ENCODE data around the gene CCDC17. TPM values are rescaled to one million over a fixed set of nuclear protein-coding genes. Genes with fewer than 3 reads are reported as not detected.

CCDC17 gene
- total RNA-seq, 1 experiment from 2014 or later, result 1.6 TPM

GRCh38 chr1:45635211-45635610 is 11.4 kb upstream of the CCDC17 start:
- Histone ChIP-seq H3K27me3 (ENCODE audit: low read length) (no peaks in the 10 kb centered on the region), H3K4me1 (ENCODE audit: low read length) (no peaks in the 10 kb centered on the region), H3K9me3 (ENCODE audit: low read length) (no peaks in the 10 kb centered on the region), H3K9me2 (replicated peaks; ENCODE audit: insufficient read depth, low read length) (no peaks in the 10 kb centered on the region), H3K4me3 (ENCODE audit: low read length) (no peak overlapping the region), H3K27ac (ENCODE audit: low read length) (no peak overlapping the region), H3K4me2 (ENCODE audit: low read depth, low read length, poor library complexity, severe bottlenecking) (no peak overlapping the region), H4K20me1 (ENCODE audit: insufficient read depth, low read depth, low read length) (peaks cover 8% of the 10 kb centered on the region; the same call in 1 of the 2 replicates), H2AFZ (ENCODE audit: low read length) (no peak overlapping the region), H3K9ac (ENCODE audit: low read length) (no peak overlapping the region), H3K36me3 (ENCODE audit: insufficient read depth, low read length) (peaks cover 82% of the 10 kb centered on the region), H3K79me2 (ENCODE audit: low read length) (peaks cover 21% of the 10 kb centered on the region; the same call in 1 of the 2 replicates)
- no peak for DNase-seq

DNA sequence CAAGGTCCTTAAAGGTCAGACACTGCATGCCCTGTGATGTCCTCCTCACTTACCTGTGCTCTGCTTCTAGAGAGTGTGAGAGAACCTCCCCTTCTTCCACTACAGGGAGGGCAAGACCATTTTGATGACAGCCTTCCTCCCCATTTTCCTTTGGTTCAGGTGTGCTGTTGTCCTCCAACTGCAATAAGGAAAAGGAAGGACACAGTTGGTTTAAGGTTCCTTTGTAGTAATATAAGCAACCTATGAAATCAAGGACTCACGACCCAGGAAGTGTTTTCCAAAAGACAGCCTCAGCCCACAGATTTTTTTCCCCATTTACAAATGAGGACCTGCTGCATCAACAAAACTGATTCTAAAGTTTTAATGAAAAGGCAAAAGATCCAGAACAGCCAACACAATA is 6.6 kb upstream of the CCDC17 start:
- Histone ChIP-seq H3K9me2 (replicated peaks; ENCODE audit: insufficient read depth, low read length) (no peaks in the 10 kb centered on the region), H2AFZ (ENCODE audit: low read length) (no peak overlapping the region), H3K79me2 (ENCODE audit: low read length) (peaks cover 13% of the 10 kb centered on the region; the same call in 1 of the 2 replicates), H3K4me3 (ENCODE audit: low read length) (no peak overlapping the region), H3K27me3 (ENCODE audit: low read length) (no peaks in the 10 kb centered on the region), H3K4me2 (ENCODE audit: low read depth, low read length, poor library complexity, severe bottlenecking) (no peak overlapping the region), H3K4me1 (ENCODE audit: low read length) (no peaks in the 10 kb centered on the region), H3K9ac (ENCODE audit: low read length) (no peak overlapping the region), H3K9me3 (ENCODE audit: low read length) (no peaks in the 10 kb centered on the region), H3K27ac (ENCODE audit: low read length) (no peak overlapping the region), H3K36me3 (ENCODE audit: insufficient read depth, low read length) (peaks cover 71% of the 10 kb centered on the region), H4K20me1 (ENCODE audit: insufficient read depth, low read depth, low read length) (peaks cover 8% of the 10 kb centered on the region; the same call in 1 of the 2 replicates)
- DNase-seq, result no peak

- H3K9me2 ChIP-seq (replicated peaks; ENCODE audit: insufficient read depth, low read length), result no peaks in the 10 kb centered on the region
- H3K4me3 ChIP-seq (ENCODE audit: low read length), result no peak overlapping the region
- no peaks in the 10 kb centered on the region for H3K9me3 ChIP-seq (ENCODE audit: low read length)
- H3K27me3 ChIP-seq (ENCODE audit: low read length), result no peaks in the 10 kb centered on the region
- H3K27ac ChIP-seq (ENCODE audit: low read length), result no peak overlapping the region
- no peak overlapping the region for H3K9ac ChIP-seq (ENCODE audit: low read length)
- no peak for DNase-seq
- no peak overlapping the region for H2AFZ ChIP-seq (ENCODE audit: low read length)
- peaks cover 58% of the 10 kb centered on the region for H3K36me3 ChIP-seq (ENCODE audit: insufficient read depth, low read length)
- H3K79me2 ChIP-seq (ENCODE audit: low read length), result 0 out of 2 replicates have a peak, but pooled peaks cover 7% of the 10 kb centered on the region
- H4K20me1 ChIP-seq (ENCODE audit: insufficient read depth, low read depth, low read length), result peaks cover 8% of the 10 kb centered on the region; the same call in 1 of the 2 replicates
- no peaks in the 10 kb centered on the region for H3K4me1 ChIP-seq (ENCODE audit: low read length)
- no peak overlapping the region for H3K4me2 ChIP-seq (ENCODE audit: low read depth, low read length, poor library complexity, severe bottlenecking)
These were observed 5.2 kb upstream of the CCDC17 start for GRCh38 chr1:45629035-45629434.

GRCh38 chr1:45622524-45623394 is 1.1 kb downstream of the CCDC17 start:
- H3K36me3 ChIP-seq (ENCODE audit: insufficient read depth, low read length), result peaks cover 15% of the 10 kb centered on the region; the same call in 1 of the 2 replicates
- no peaks in the 10 kb centered on the region for H3K27me3 ChIP-seq (ENCODE audit: low read length)
- no peaks in the 10 kb centered on the region for H3K9me3 ChIP-seq (ENCODE audit: low read length)
- no peak overlapping the region for H3K9ac ChIP-seq (ENCODE audit: low read length)
- H3K27ac ChIP-seq (ENCODE audit: low read length), result no peak overlapping the region
- no peak overlapping the region for H2AFZ ChIP-seq (ENCODE audit: low read length)
- H4K20me1 ChIP-seq (ENCODE audit: insufficient read depth, low read depth, low read length), result 0 out of 2 replicates have a peak, but pooled peaks cover 3% of the 10 kb centered on the region
- no peak overlapping the region for H3K4me2 ChIP-seq (ENCODE audit: low read depth, low read length, poor library complexity, severe bottlenecking)
- no peak overlapping the region for H3K4me3 ChIP-seq (ENCODE audit: low read length)
- peaks cover under 1% of the 10 kb centered on the region; the same call in 1 of the 2 replicates for H3K79me2 ChIP-seq (ENCODE audit: low read length)
- no peak for DNase-seq
- no peaks in the 10 kb centered on the region for H3K9me2 ChIP-seq (replicated peaks; ENCODE audit: insufficient read depth, low read length)
- H3K4me1 ChIP-seq (ENCODE audit: low read length), result no peaks in the 10 kb centered on the region

- peaks cover 15% of the 10 kb centered on the region for H3K36me3 ChIP-seq (ENCODE audit: insufficient read depth, low read length)
- H3K4me1 ChIP-seq (ENCODE audit: low read length), result no peaks in the 10 kb centered on the region
- H4K20me1 ChIP-seq (ENCODE audit: insufficient read depth, low read depth, low read length), result peaks cover 8% of the 10 kb centered on the region
- no peak overlapping the region for H3K9ac ChIP-seq (ENCODE audit: low read length)
- H3K79me2 ChIP-seq (ENCODE audit: low read length), result no peaks in the 10 kb centered on the region; the same call in 1 of the 2 replicates
- H3K9me3 ChIP-seq (ENCODE audit: low read length), result no peaks in the 10 kb centered on the region
- H3K4me3 ChIP-seq (ENCODE audit: low read length), result no peak overlapping the region
- no peak overlapping the region for H3K27ac ChIP-seq (ENCODE audit: low read length)
- no peak for DNase-seq
- no peaks in the 10 kb centered on the region for H3K27me3 ChIP-seq (ENCODE audit: low read length)
- H2AFZ ChIP-seq (ENCODE audit: low read length), result no peak overlapping the region
- no peaks in the 10 kb centered on the region for H3K9me2 ChIP-seq (replicated peaks; ENCODE audit: insufficient read depth, low read length)
- H3K4me2 ChIP-seq (ENCODE audit: low read depth, low read length, poor library complexity, severe bottlenecking), result no peak overlapping the region
These were observed 1.8 kb downstream of the CCDC17 start for GRCh38 chr1:45621895-45622523.

DNA sequence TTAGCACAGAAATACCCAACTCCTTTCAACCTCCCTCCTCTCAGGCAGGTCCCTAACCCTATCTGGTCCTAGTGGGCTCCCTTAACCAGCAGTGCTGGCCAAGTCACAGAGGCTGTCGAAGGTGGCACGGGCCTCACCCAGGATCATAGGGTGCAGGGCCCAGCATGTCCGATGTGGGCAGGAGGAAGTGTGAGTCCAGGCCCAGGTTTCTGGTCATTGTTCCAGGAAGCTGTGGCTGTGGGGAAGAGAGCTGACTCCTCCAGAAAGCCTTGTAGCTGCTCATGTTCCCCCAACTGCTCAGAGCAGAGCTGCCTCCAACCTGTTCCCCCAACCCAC is 2.4 kb downstream of the CCDC17 start:
- H3K4me3 ChIP-seq (ENCODE audit: low read length), result no peak overlapping the region
- H3K79me2 ChIP-seq (ENCODE audit: low read length), result peaks cover 2% of the 10 kb centered on the region; the same call in 1 of the 2 replicates
- peaks cover 13% of the 10 kb centered on the region for H4K20me1 ChIP-seq (ENCODE audit: insufficient read depth, low read depth, low read length)
- DNase-seq, result no peak
- no peak overlapping the region for H2AFZ ChIP-seq (ENCODE audit: low read length)
- peaks cover 2% of the 10 kb centered on the region for H3K4me1 ChIP-seq (ENCODE audit: low read length)
- H3K27me3 ChIP-seq (ENCODE audit: low read length), result no peaks in the 10 kb centered on the region
- H3K9me3 ChIP-seq (ENCODE audit: low read length), result no peaks in the 10 kb centered on the region
- no peaks in the 10 kb centered on the region for H3K9me2 ChIP-seq (replicated peaks; ENCODE audit: insufficient read depth, low read length)
- H3K27ac ChIP-seq (ENCODE audit: low read length), result no peak overlapping the region
- H3K36me3 ChIP-seq (ENCODE audit: insufficient read depth, low read length), result peaks cover 19% of the 10 kb centered on the region
- H3K9ac ChIP-seq (ENCODE audit: low read length), result no peak overlapping the region
- no peak overlapping the region for H3K4me2 ChIP-seq (ENCODE audit: low read depth, low read length, poor library complexity, severe bottlenecking)

DNA sequence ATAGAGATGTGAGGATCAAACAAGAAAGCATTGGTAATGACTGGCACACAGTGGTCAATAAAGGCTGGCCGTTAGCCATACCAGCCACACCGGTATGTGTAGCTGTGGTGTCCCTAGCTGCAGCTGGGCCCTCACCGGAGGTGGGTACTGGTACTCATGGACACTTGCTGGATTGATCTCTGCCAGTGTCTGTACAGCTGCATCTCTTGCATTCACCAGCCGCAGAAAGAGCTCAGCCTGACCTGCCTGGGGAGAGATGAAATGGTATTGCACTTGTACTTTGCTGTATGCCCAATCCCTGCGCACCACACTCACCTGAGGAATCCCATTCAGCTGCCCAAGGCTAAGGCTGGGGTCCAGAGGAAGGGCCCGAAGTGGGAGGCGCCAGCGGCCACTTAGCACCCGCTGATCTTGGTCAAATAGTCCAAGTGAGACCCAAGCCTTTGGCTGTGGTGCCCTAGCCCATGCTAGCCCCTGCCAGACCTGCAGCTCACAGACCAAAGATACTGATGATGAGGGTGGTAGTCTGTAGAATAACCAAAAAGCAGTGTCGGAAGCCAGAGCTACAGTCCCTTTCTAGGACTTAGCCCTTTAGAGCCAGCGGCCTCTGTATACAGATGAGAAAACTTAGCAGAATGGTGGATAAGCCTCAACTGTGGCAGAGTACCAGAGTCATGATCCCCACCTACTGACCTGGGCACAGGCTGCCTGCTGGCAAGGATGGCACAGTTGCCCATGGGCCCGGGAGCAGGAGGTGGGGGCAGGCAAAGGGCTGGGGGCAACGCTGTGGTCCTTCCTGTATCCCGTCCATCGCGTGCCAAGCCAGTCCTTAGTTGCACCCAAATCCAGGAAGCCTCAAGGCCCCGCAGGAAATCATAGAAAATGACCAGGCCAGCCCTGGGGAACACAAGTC is 3.0 kb downstream of the CCDC17 start:
- no peak for DNase-seq
- H3K4me2 ChIP-seq (ENCODE audit: low read depth, low read length, poor library complexity, severe bottlenecking), result no peak overlapping the region
- no peaks in the 10 kb centered on the region for H3K27me3 ChIP-seq (ENCODE audit: low read length)
- peaks cover 17% of the 10 kb centered on the region for H4K20me1 ChIP-seq (ENCODE audit: insufficient read depth, low read depth, low read length)
- H3K4me3 ChIP-seq (ENCODE audit: low read length), result no peak overlapping the region
- H3K27ac ChIP-seq (ENCODE audit: low read length), result no peak overlapping the region
- H3K36me3 ChIP-seq (ENCODE audit: insufficient read depth, low read length), result peaks cover 21% of the 10 kb centered on the region
- peaks cover 3% of the 10 kb centered on the region; the same call in 1 of the 2 replicates for H3K79me2 ChIP-seq (ENCODE audit: low read length)
- H3K9me3 ChIP-seq (ENCODE audit: low read length), result no peaks in the 10 kb centered on the region
- no peak overlapping the region for H3K9ac ChIP-seq (ENCODE audit: low read length)
- no peaks in the 10 kb centered on the region for H3K9me2 ChIP-seq (replicated peaks; ENCODE audit: insufficient read depth, low read length)
- peaks cover 9% of the 10 kb centered on the region for H3K4me1 ChIP-seq (ENCODE audit: low read length)
- no peak overlapping the region for H2AFZ ChIP-seq (ENCODE audit: low read length)

Measured in Karpas-422 (cell line).